Pancreas (tissue), 10 donors: ENCODE measurements around the gene COL4A1. TPM values are rescaled to one million over a fixed set of nuclear protein-coding genes. Genes with fewer than 3 reads are reported as not detected.
A peak's percentile ranks its signal among the peaks of the same experiment; 100 is the strongest.
"Not testable (repeated sequence)": the region's sequence is repeated elsewhere in the genome, so short reads cannot be mapped to it uniquely, and the experiment has no call there.

Experiments
- ATAC-seq, 4 donors: fragments of 200-7000 bp; cut with Tn5 transposase; one replicate each; pipeline versions ENCODE4 v1.8.0 to v1.9.1; 2020; ENCODE audit warnings: mild to moderate bottlenecking in 4 of 4, moderate library complexity in 4 of 4
- DNase-seq, 6 donors: peaks; one replicate each; pipeline ENCODE4 v3.0.0-alpha.2; 2020
- FAIRE-seq: peaks from 2 replicates; lab custom pipeline; 2012; peaks lifted over from hg19 to GRCh38; lab: Jason Lieb, UNC
- H3K27ac ChIP-seq, 4 donors: fragments of 200-600 bp; sonication (generic); 1 replicate in 3 of 4; 2 replicates in 1 of 4; pipeline versions ENCODE4 v1.5.0 to v1.8.0; 2020
- H3K27me3 ChIP-seq, 4 donors: fragments of 200-600 bp; one replicate each; pipeline ENCODE4 v1.8.0; 2021
- H3K36me3 ChIP-seq, 3 donors: fragments of 200-600 bp; sonication (generic) in 1 of 3; one replicate each; pipeline versions ENCODE4 v1.5.0 to v1.8.0; 2020 to 2021
- H3K4me1 ChIP-seq, 3 donors: fragments of 200-600 bp; one replicate each; pipeline ENCODE4 v1.8.0; 2021
- H3K4me3 ChIP-seq, 4 donors: fragments of 200-600 bp; sonication (generic) in 2 of 4; one replicate each; pipeline versions ENCODE4 v1.5.0 to v1.8.0; 2020 to 2021
- H3K9me3 ChIP-seq, 4 donors: fragments of 200-600 bp; one replicate each; pipeline ENCODE4 v1.8.0; 2021
- CTCF ChIP-seq, 4 donors: fragments of 200-600 bp; sonication (generic) in 3 of 4; IDR thresholded peaks; one replicate each; pipeline versions ENCODE4 v1.5.0 to v1.8.0; 2021; ENCODE audit warnings: antibody characterized with exemption in 4 of 4
- WGBS, 2 donors: extraction: QIAGEN DNeasy Blood & Tissue Kit; methylation state at CpG; one replicate each; pipeline ENCODE4 v1.1.7; 2013; 5-methylcytosine and 5-hydroxymethylcytosine counted together
- intact Hi-C, 3 donors: fragments of 100-400 bp; cut with DNase I; formaldehyde crosslinking; loops; one replicate each; pipeline versions ENCODE4 v1.11.1 to v1.14.2; 2022
- polyA plus RNA-seq, 2 donors: library from polyadenylated mRNA; stranded (reverse); fragments of 200-250 nt; gene quantifications; one replicate each; pipeline ENCODE4 v1.2.3, GENCODE V29; 2013
- total RNA-seq, 6 donors: library from RNA; stranded (reverse); fragmentation: NEBNext Ultra II Directional in 4 of 6; extraction: Animal tissue kit (Norgen Biotek cat#: 25700) in 4 of 6; gene quantifications; one replicate each; pipeline versions ENCODE4 v1.2.1 to v1.2.4, GENCODE V29; 2021 to 2023
- donor health status: healthy with polysubstance abuse.
- donor health status: DM: no; HTN: no; CAD: no; lungs with moderate emphysema.
- donor health status: DM: no; HTN: no; CAD: no.
- donor health status: control.
- donor health status: control.
- donor health status: Bipolar disorder and iron deficiency.
- donor health status: DM: yes; HTN: yes; CAD: no.
- donor health status: DM: no; HTN: no; CAD: no.
- donor health status: DM: no; HTN: no; CAD: no.
- donor health status: DM: yes; HTN: yes; CAD: no.

The COL4A1 gene
- total and polyA plus RNA-seq, 8 donors = 20.7 to 167 (median 35.6) TPM

- no peak overlapping the region for H3K27ac ChIP-seq
- no peak for FAIRE-seq
- no peak overlapping the region for H3K4me3 ChIP-seq
- no peak for TF ChIP-seq CTCF (IDR thresholded peaks at IDR 0.05)
- H3K9me3 ChIP-seq = no peaks in the 10 kb centered on the region
- no peak for DNase-seq
- WGBS, 2 donors = 75 to 76% methylated on average over 18 of the region's 18 CpGs
- no peak for ATAC-seq
- intact Hi-C loops = no loop called here
- H3K27me3 ChIP-seq = peaks cover 0 to 6% (median 0%) of the 10 kb centered on the region in 4 donors
- no peaks in the 10 kb centered on the region for H3K36me3 ChIP-seq
- H3K4me1 ChIP-seq = no peaks in the 10 kb centered on the region
These were observed 7.7 kb upstream of the COL4A1 start for GRCh38 chr13:110314516-110315245.

GRCh38 chr13:110313733-110314132, 6.8 kb upstream of the COL4A1 start:
- H3K4me3 ChIP-seq, H3K36me3 ChIP-seq, H3K27me3 ChIP-seq, H3K4me1 ChIP-seq, FAIRE-seq, intact Hi-C loops, H3K9me3 ChIP-seq, DNase-seq, H3K27ac ChIP-seq, ATAC-seq: not testable (repeated sequence)
- WGBS, 2 donors = 58 to 72% methylated on average over 7 to 10 of the region's 16 CpGs

GRCh38 chr13:110313261-110313660, 6.3 kb upstream of the COL4A1 start:
- H3K36me3 ChIP-seq, DNase-seq, H3K27ac ChIP-seq, H3K9me3 ChIP-seq, H3K4me1 ChIP-seq, intact Hi-C loops, FAIRE-seq, H3K4me3 ChIP-seq, H3K27me3 ChIP-seq, ATAC-seq: not testable (repeated sequence)
- 83 to 87% methylated on average over 21 to 23 of the region's 29 CpGs for WGBS, 2 donors

- ATAC-seq (no peak), FAIRE-seq (no peak), DNase-seq (no peak)
- Histone ChIP-seq H3K36me3 (no peaks in the 10 kb centered on the region), H3K27ac (no peak overlapping the region), H3K4me3 (no peak overlapping the region), H3K4me1 (no peaks in the 10 kb centered on the region), H3K9me3 (no peaks in the 10 kb centered on the region), H3K27me3 (peaks cover 0 to 6% (median 0%) of the 10 kb centered on the region in 4 donors)
- 57 to 62% methylated on average over 4 of the region's 4 CpGs for WGBS, 2 donors
- no peak for TF ChIP-seq CTCF (IDR thresholded peaks at IDR 0.05)
- intact Hi-C loops = no loop called here
These were observed 5.5 kb upstream of the COL4A1 start for GRCh38 chr13:110312339-110313031.

GRCh38 chr13:110311443-110312338, 4.7 kb upstream of the COL4A1 start:
- no peak for ATAC-seq
- Histone ChIP-seq H3K36me3 (no peaks in the 10 kb centered on the region), H3K9me3 (no peaks in the 10 kb centered on the region), H3K4me1 (no peaks in the 10 kb centered on the region), H3K4me3 (peak overlapping the region in 1 of 4 donors; percentile 18), H3K27ac (no peak overlapping the region), H3K27me3 (peaks cover 0 to 6% (median under 1%) of the 10 kb centered on the region in 4 donors)
- TF ChIP-seq CTCF (IDR thresholded peaks at IDR 0.05) = no peak
- no peak for FAIRE-seq
- WGBS, 2 donors = 62 to 72% methylated on average over 30 of the region's 30 CpGs
- intact Hi-C loops = no loop called here
- no peak for DNase-seq
